ENCODE results near the gene BRSK2. TPM values are rescaled to one million over a fixed set of nuclear protein-coding genes. Genes with fewer than 3 reads are reported as not detected.
"Not testable (repeated sequence)": the region's sequence is repeated elsewhere in the genome, so short reads cannot be mapped to it uniquely, and the experiment has no call there.

The BRSK2 gene
- polyA plus RNA-seq, 3 donors = 0.67 to 50.2 (median 0.82) TPM

- no peak overlapping the region for H3K27ac ChIP-seq (ENCODE audit: low read depth, low read length)
- 88 to 92% (median 90%) methylated on average over 7 of the region's 7 CpGs for WGBS, 3 donors
Measured at GRCh38 chr11:1415631-1416030, 25.9 kb downstream of the BRSK2 start.

DNA sequence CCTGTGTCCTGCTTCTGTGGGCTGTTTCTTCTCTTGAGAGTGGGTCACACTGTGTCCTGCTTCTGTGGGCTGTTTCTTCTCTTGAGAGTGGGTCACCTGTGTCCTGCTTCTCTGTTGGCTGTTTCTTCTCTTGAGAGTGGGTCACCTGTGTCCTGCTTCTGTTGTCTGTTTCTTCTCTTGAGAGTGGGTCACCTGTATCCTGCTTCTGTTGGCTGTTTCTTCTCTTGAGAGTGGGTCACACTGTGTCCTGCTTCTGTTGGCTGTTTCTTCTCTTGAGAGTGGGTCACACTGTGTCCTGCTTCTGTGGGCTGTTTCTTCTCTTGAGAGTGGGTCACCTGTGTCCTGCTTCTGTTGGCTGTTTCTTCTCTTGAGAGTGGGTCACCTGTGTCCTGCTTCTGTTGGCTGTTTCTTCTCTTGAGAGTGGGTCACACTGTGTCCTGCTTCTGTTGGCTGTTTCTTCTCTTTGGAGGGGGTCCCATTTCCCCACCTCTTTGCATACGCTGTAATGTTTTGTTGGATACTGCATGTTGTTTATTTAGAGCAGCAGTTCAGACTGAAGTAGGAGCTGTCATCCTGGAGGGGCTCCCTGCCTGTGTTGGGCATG is 28.6 kb downstream of the BRSK2 start:
- H3K27ac ChIP-seq (ENCODE audit: low read depth, low read length) = not testable (repeated sequence)
- WGBS, 3 donors = 88 to 100% (median 100%) methylated on average over 1 of the region's 1 CpG

GRCh38 chr11:1419811-1420210 is 30.1 kb downstream of the BRSK2 start:
- WGBS, 3 donors = 80 to 92% (median 91%) methylated on average over 17 of the region's 17 CpGs
- no peak overlapping the region for H3K27ac ChIP-seq (ENCODE audit: low read depth, low read length)

DNA sequence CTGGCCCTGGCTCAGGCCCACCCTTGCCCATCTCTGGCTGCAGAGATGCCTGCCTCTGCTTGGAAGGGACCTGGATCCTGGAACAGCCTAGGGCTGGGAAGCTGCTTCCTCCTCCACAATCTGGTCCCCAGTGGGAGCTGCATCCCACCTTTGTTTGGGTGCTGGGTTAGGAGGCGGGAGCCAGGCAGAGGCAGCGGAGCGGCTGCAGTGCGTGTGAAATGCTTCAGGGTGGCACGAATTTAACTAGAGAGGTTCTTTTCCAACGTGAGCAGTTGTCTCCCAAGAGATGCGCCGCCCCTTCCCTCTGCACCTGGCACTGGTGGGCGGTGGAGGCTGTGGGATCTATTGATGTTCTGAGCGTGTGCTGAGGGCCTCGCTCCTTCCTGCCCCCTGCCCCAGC is 31.6 kb downstream of the BRSK2 start:
- no peak overlapping the region for H3K27ac ChIP-seq (ENCODE audit: low read depth, low read length)
- WGBS, 3 donors = 73 to 86% (median 81%) methylated on average over 11 of the region's 11 CpGs

DNA sequence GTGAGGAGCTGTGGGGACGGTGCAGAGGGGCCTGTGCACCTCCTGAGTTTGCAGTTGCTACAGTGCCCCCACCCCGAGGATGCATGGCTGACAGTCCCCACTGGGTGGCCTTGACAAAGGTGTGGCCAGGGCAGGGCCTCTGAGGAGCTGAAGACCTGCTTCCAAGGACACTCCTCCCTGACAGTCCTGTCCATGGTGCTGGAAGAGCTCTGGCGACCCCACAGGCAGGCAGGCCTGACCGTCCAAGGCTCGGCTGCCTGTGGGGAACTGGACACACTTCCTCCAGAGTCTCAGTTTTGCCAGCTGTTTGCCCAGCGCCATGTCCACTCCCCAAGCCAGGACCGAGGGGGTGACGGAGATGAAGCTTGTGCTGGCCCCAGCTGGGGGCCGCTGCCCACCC is 32.7 kb downstream of the BRSK2 start:
- H3K27ac ChIP-seq (ENCODE audit: low read depth, low read length) = no peak overlapping the region
- WGBS, 3 donors = 46 to 70% (median 60%) methylated on average over 9 of the region's 9 CpGs

- H3K27ac ChIP-seq (ENCODE audit: low read depth, low read length) = no peak overlapping the region
- 78 to 86% (median 85%) methylated on average over 15 of the region's 15 CpGs for WGBS, 3 donors
Measured at GRCh38 chr11:1422981-1423380, 33.2 kb downstream of the BRSK2 start.

DNA sequence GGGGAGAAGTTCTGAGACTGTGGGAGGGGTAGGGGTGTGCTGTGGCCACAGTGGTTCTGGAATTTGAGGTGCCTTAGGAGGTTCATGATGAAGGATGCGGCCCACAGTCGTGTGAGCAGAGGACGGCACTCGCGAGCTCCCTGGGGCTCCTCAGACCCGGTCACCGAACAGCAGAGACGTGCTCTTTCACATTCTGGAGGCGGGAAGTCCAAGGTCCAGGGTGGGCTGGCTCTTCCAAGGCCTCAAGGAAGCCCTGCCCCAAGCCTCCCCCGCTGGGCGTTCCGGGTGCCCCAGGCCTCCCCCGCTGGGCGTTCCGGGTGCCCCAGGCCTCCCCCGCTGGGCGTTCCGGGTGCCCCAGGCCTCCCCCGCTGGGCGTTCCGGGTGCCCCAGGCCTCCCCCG is 33.7 kb downstream of the BRSK2 start:
- WGBS, 3 donors = 52 to 85% (median 83%) methylated on average over 8 to 18 of the region's 22 CpGs
- H3K27ac ChIP-seq (ENCODE audit: low read depth, low read length) = not testable (repeated sequence)

GRCh38 chr11:1425006-1425405 is 35.3 kb downstream of the BRSK2 start:
- 84 to 86% (median 84%) methylated on average over 22 of the region's 22 CpGs for WGBS, 3 donors
- H3K27ac ChIP-seq (ENCODE audit: low read depth, low read length) = no peak overlapping the region

GRCh38 chr11:1425439-1425838 is 35.7 kb downstream of the BRSK2 start:
- no peak overlapping the region for H3K27ac ChIP-seq (ENCODE audit: low read depth, low read length)
- 68 to 73% (median 70%) methylated on average over 14 to 17 of the region's 17 CpGs for WGBS, 3 donors

- 85 to 96% (median 93%) methylated on average over 20 to 22 of the region's 22 CpGs for WGBS, 3 donors
- H3K27ac ChIP-seq (ENCODE audit: low read depth, low read length) = no peak overlapping the region
Measured at GRCh38 chr11:1428762-1429316, 39.1 kb downstream of the BRSK2 start.

DNA sequence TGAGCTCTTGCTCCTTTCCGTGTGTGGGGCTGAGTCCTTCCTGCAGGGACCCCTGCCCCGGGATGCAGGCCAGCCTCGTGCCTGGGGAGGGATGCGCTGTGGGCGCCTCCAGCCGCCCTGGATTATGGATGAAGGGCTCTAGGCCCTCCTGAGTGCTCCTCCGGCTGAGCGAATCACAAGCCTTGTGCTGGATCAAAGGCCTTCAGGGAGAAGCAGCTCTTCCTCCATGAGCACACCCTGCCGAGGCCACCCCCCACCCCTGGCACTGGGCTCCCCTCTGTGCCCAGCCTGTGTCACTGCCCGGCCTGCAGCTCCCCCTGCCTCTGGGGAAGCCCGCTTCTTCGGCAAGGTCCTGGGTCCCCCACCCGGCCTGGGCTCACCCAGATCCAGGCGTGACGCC is 43.8 kb downstream of the BRSK2 start:
- WGBS, 3 donors = 60 to 75% (median 74%) methylated on average over 15 of the region's 15 CpGs

GRCh38 chr11:1433977-1434640 is 44.4 kb downstream of the BRSK2 start:
- H3K27ac ChIP-seq (ENCODE audit: low read depth, low read length) = no peak overlapping the region
- WGBS, 3 donors = 50 to 79% (median 72%) methylated on average over 28 to 29 of the region's 29 CpGs

More for the DNA sequence above, 43.8 kb downstream of the BRSK2 start:
- no peak overlapping the region for H3K27ac ChIP-seq (ENCODE audit: low read depth, low read length)

- 69 to 86% (median 73%) methylated on average over 8 to 14 of the region's 20 CpGs for WGBS, 3 donors
- not testable (repeated sequence) for H3K27ac ChIP-seq (ENCODE audit: low read depth, low read length)
Measured at GRCh38 chr11:1435479-1435819, 45.7 kb downstream of the BRSK2 start.

DNA sequence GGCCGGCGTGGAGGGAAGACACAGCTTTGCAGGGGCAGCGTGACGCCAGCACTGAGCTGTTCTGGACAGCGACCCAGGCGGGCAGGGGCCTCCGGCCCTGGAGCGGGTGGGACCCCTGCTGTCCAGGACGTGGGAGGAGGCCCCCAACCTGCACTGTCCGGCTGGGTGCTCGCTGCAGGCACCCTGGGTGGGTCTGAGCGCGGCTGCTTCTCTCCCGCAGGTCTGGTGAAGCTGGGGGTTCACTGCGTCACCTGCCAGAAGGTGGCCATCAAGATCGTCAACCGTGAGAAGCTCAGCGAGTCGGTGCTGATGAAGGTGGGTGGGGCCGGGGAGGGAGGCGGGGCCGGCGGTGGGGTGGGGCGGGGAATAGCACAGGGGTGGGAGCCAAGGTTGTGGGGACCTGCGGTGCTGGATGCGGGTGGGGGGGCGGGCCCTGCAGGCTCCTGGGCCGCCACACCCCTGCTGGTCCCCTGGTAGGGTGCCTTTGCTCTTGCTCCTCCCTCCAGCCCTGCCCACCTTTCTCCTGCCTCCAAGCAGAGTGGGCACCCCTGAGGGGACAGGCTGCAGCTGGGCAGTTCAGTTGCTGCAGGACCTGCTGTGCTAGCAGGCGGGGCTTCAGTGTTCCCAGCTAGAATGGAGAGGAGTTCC is 46.2 kb downstream of the BRSK2 start:
- 8 to 15% (median 12%) methylated on average over 23 to 29 of the region's 29 CpGs for WGBS, 3 donors
- H3K27ac ChIP-seq (ENCODE audit: low read depth, low read length) = no peak overlapping the region

GRCh38 chr11:1436468-1437039 is 46.8 kb downstream of the BRSK2 start:
- 7 to 17% (median 8%) methylated on average over 10 to 13 of the region's 13 CpGs for WGBS, 3 donors
- H3K27ac ChIP-seq (ENCODE audit: low read depth, low read length) = no peak overlapping the region

GRCh38 chr11:1437500-1437899 is 47.8 kb downstream of the BRSK2 start:
- no peak overlapping the region for H3K27ac ChIP-seq (ENCODE audit: low read depth, low read length)
- 34 to 43% (median 38%) methylated on average over 5 to 6 of the region's 6 CpGs for WGBS, 3 donors

- 52 to 71% (median 64%) methylated on average over 19 of the region's 19 CpGs for WGBS, 3 donors
- no peak overlapping the region for H3K27ac ChIP-seq (ENCODE audit: low read depth, low read length)
Measured at GRCh38 chr11:1438261-1438966, 48.7 kb downstream of the BRSK2 start.

GRCh38 chr11:1438967-1439330 is 49.2 kb downstream of the BRSK2 start:
- H3K27ac ChIP-seq (ENCODE audit: low read depth, low read length) = no peak overlapping the region
- 68 to 76% (median 75%) methylated on average over 10 to 11 of the region's 11 CpGs for WGBS, 3 donors

DNA sequence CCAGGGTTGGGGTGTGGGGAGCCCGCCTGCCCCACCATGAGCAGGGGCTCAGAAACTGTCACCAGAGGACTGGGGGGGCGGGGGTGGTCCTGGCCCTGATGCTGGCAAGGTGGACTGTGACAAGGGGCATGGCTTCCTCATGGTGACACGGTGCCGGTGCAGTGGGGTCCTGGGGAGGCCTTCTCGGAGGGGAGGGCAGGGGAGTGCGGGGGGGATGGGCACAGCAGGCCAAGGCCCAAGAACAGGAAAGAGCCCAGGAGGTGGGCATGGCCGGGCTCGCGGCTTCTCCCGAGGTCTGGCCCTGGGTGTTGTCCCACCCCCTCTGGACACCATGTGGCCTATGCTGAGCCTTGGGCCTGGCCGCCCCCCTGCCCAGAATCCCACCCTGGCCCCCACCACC is 49.6 kb downstream of the BRSK2 start:
- no peak overlapping the region for H3K27ac ChIP-seq (ENCODE audit: low read depth, low read length)
- WGBS, 3 donors = 68 to 73% (median 72%) methylated on average over 9 to 11 of the region's 11 CpGs
